K562 (cell line): ENCODE measurements around the gene TCF25. TPM values are rescaled to one million over a fixed set of nuclear protein-coding genes. Genes with fewer than 3 reads are reported as not detected.

Source experiments
- BRF1 ChIP-seq: IDR thresholded peaks from 3 replicates; pipeline ENCODE4 v1.6.1; 2011; ENCODE audit warnings: borderline replicate concordance, mild to moderate bottlenecking; ENCODE audit not compliant: insufficient read length; ENCODE audit errors: extremely low read depth
- CGGBP1 ChIP-seq: fragments of 250-450 bp; sonication (Bioruptor Pico); IDR thresholded peaks from 2 replicates; pipeline ENCODE4 v1.9.0; 2021; ENCODE audit warnings: mild to moderate bottlenecking
- CREM ChIP-seq: IDR thresholded peaks from 2 replicates; pipeline ENCODE4 v1.6.1; 2014; ENCODE audit warnings: antibody characterized with exemption, low read depth
- CTCF ChIP-seq, 3 experiments: IDR thresholded peaks in 2 of 3; conservative IDR thresholded peaks in 1 of 3; 2 replicates each; pipeline ENCODE4 v1.5.1; 2011 to 2012; ENCODE audit warnings: low read length in 3 of 3, mild to moderate bottlenecking in 3 of 3, control low read depth in 2 of 3, improper control_type of control experiment in 1 of 3, inconsistent platforms in 1 of 3, low read depth in 1 of 3, mixed read lengths in 1 of 3, moderate library complexity in 1 of 3; ENCODE audit not compliant: insufficient read depth in 2 of 3
- DACH1 ChIP-seq: fragments of 450-650 bp; IDR thresholded peaks from 2 replicates; pipeline ENCODE4 v1.6.1; 2018; ENCODE audit not compliant: partially characterized antibody
- ESRRB ChIP-seq: fragments of 250-450 bp; sonication (Bioruptor Pico); IDR thresholded peaks from 2 replicates; pipeline ENCODE4 v1.5.0; 2020; ENCODE audit warnings: mild to moderate bottlenecking, moderate library complexity, borderline replicate concordance
- FIP1L1 ChIP-seq: fragments of 200-400 bp; formaldehyde crosslinking; IDR thresholded peaks from 2 replicates; pipeline ENCODE4 v1.6.1; 2018; ENCODE audit warnings: mild to moderate bottlenecking, low read depth, low read length; ENCODE audit not compliant: poor library complexity, severe bottlenecking
- FOS ChIP-seq: IDR thresholded peaks from 3 replicates; pipeline ENCODE4 v1.6.1; 2011; ENCODE audit not compliant: insufficient read length; ENCODE audit errors: extremely low read depth
- FOXP1 ChIP-seq: sonication (generic); formaldehyde crosslinking; IDR thresholded peaks from 2 replicates; pipeline ENCODE4 v1.8.0; 2022; ENCODE audit warnings: mild to moderate bottlenecking, missing genetic modification reagents
- KDM5B ChIP-seq: fragments of 200-600 bp; sonication (generic); IDR thresholded peaks from 2 replicates; pipeline ENCODE4 v1.6.1; 2012; ENCODE audit warnings: low read depth, mild to moderate bottlenecking, moderate library complexity, low read length, control low read depth, inconsistent platforms; ENCODE audit not compliant: insufficient replicate concordance
- MCM5 ChIP-seq: fragments of 450-650 bp; IDR thresholded peaks from 2 replicates; pipeline ENCODE4 v1.6.1; 2016; ENCODE audit warnings: low read depth
- MEIS2 ChIP-seq: fragments of 450-650 bp; IDR thresholded peaks from 2 replicates; pipeline ENCODE4 v1.6.1; 2014; ENCODE audit warnings: mild to moderate bottlenecking; ENCODE audit not compliant: partially characterized antibody
- MYNN ChIP-seq, 2 experiments: sonication (generic); formaldehyde crosslinking in 1 of 2; IDR thresholded peaks; 2 replicates each; pipeline versions ENCODE4 v1.5.0 to v1.6.1; 2016 to 2020; ENCODE audit warnings: antibody characterized with exemption in 1 of 2, missing genetic modification reagents in 1 of 2
- PREB ChIP-seq: sonication (generic); formaldehyde crosslinking; IDR thresholded peaks from 2 replicates; pipeline ENCODE4 v1.8.1; 2023; ENCODE audit warnings: mild to moderate bottlenecking, missing genetic modification reagents
- PRMT5 ChIP-seq: sonication (generic); formaldehyde crosslinking; IDR thresholded peaks from 2 replicates; pipeline ENCODE4 v1.5.0; 2020; ENCODE audit warnings: missing genetic modification reagents
- SIX5 ChIP-seq, 2 experiments: IDR thresholded peaks; 2 replicates each; pipeline ENCODE4 v1.6.1; 2011; ENCODE audit warnings: low read length in 2 of 2, borderline replicate concordance in 1 of 2, low read depth in 1 of 2, mild to moderate bottlenecking in 1 of 2, moderate library complexity in 1 of 2; ENCODE audit not compliant: insufficient read depth in 1 of 2
- SMC3 ChIP-seq: conservative IDR thresholded peaks from 2 replicates; pipeline ENCODE4 v1.6.1; 2011; ENCODE audit warnings: low read depth, low read length, improper control_type of control experiment; ENCODE audit not compliant: insufficient read depth
- TFAM ChIP-seq: fragments of 250-450 bp; sonication (Bioruptor Pico); conservative IDR thresholded peaks from 2 replicates; pipeline ENCODE4 v1.5.0; 2021; ENCODE audit warnings: mild to moderate bottlenecking, moderate library complexity
- XRCC3 ChIP-seq: fragments of 450-650 bp; IDR thresholded peaks from 2 replicates; pipeline ENCODE4 v1.6.1; 2017; ENCODE audit warnings: mild to moderate bottlenecking, moderate library complexity
- ZFP36 ChIP-seq: fragments of 150-350 bp; IDR thresholded peaks from 2 replicates; pipeline ENCODE4 v1.6.1; 2018; ENCODE audit warnings: low read length, low read depth; ENCODE audit not compliant: partially characterized antibody
- ZNF134 ChIP-seq: fragments of 250-450 bp; sonication (Bioruptor Pico); conservative IDR thresholded peaks from 2 replicates; pipeline ENCODE4 v1.4.0; 2020
- ZNF239 ChIP-seq: fragments of 250-450 bp; sonication (Bioruptor Pico); IDR thresholded peaks from 2 replicates; pipeline ENCODE4 v1.4.0; 2020; ENCODE audit warnings: mild to moderate bottlenecking
- ZNF431 ChIP-seq: sonication (generic); formaldehyde crosslinking; IDR thresholded peaks from 2 replicates; pipeline ENCODE4 v1.8.0; 2022; ENCODE audit warnings: mild to moderate bottlenecking, missing genetic modification reagents
- ZNF76 ChIP-seq: fragments of 250-450 bp; sonication (Bioruptor Pico); IDR thresholded peaks from 2 replicates; pipeline ENCODE4 v1.4.0; 2020; ENCODE audit warnings: mild to moderate bottlenecking, moderate library complexity, borderline replicate concordance
- polyA plus RNA-seq, 8 experiments: library from polyadenylated mRNA; depleted of rRNA in 4 of 8; stranded (reverse) in 5 of 8; unstranded in 3 of 8; fragments of >200 nt; fragmentation: Nextera tagmentation in 2 of 8; fragmentation: Illumina TruSeq in 1 of 8; extraction: Ambion mirVana in 2 of 8; extraction: Trizol in 1 of 8; gene quantifications; 2 replicates each; pipeline versions ENCODE4 v1.2.1 to v1.2.3, GENCODE V29; 2011 to 2014; ENCODE audit warnings: inconsistent platforms in 1 of 8, missing spikeins in 1 of 8
- total RNA-seq, 7 experiments: library from RNA; depleted of rRNA in 6 of 7; stranded (reverse); fragments of >200 nt in 6 of 7; fragmentation: Illumina TruSeq in 2 of 7; extraction: Trizol in 2 of 7; gene quantifications; 2 replicates each; pipeline versions ENCODE4 v1.2.1 to v1.2.3, GENCODE V29; 2011 to 2021; ENCODE audit warnings: low replicate concordance in 1 of 7
- TF ChIP-seq, protein P1 (sequence below): fragments of 200-800 bp; sonication (Bioruptor generic); IDR thresholded peaks from 2 replicates; pipeline ENCODE4 v1.6.1; 2017; ENCODE audit warnings: missing genetic modification characterization, missing compliant biosample characterization

Gene TCF25
- total and polyA plus RNA-seq, 9 of the 15 experiments (the other 6 are each of a cell fraction or from before 2014, with no cell fraction given), result 9.0 to 154 (median 83.8) TPM

DNA sequence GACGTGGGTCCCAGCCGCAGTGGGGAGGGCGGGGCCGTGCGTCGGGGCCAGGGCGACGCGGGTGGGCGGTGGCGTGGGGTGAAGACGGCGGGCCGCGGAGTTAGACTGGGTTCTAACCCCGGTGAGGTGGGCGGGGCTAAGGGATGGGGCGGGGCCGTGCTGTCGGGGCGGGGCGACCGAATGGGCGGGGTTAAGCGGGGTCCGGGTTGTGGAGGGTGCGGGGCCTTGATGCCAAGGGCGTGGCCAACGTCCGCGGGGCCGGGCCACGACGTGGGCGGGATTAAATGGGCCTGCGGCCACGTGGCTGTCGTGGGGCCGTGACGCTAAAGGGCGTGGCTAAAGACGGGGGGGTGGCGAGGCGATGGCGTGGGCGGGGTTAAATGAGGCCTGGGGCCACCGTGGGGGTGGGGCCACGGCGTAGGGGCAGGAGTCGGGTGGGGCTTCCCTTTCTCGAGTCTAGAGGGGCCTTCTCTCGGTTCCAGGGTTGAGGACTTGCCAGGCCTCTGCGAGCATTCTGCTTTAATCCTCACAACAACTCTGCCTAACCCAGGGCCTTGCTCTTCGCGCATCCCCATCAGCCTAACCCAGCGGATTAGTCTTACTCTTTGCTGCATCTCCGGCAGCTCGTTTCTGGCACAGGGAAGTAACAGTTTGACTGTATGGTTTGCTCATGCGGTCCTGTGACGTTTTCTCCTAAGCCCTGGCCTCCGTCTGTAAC lies 739 bp downstream of the TCF25 start (continued):
- TF ChIP-seq PREB (CRISPR knock-in tag) (no peak), KDM5B (no peak), ZNF239 (CRISPR knock-in tag) (no peak), CGGBP1 (CRISPR knock-in tag) (no peak), ZNF134 (CRISPR knock-in tag) (no peak), ZFP36 (no peak), FIP1L1 (peak; percentile 30), TFAM (CRISPR knock-in tag) (no peak), FOS (no peak), MEIS2 (no peak), CTCF (IDR thresholded peaks at IDR 0.05 in 2 of 3, conservative IDR thresholded peaks at IDR 0.05 in 1 of 3; ENCODE audit: insufficient read depth in 2 of 3, low read depth in 1 of 3, low read length in 3 of 3) (no peak), XRCC3 (no peak), PRMT5 (no peak), ZNF431 (CRISPR knock-in tag) (no peak), BRF1 (no peak), ESRRB (CRISPR knock-in tag) (no peak), CREM (peak; percentile 89), FOXP1 (CRISPR knock-in tag) (no peak), ZNF76 (CRISPR knock-in tag) (no peak), DACH1 (no peak), SIX5 (IDR thresholded peaks at IDR 0.05; ENCODE audit: borderline replicate concordance in 1 of 2, insufficient read depth in 1 of 2, low read depth in 1 of 2, low read length in 2 of 2) (no peak), SMC3 (no peak), MCM5 (no peak), MYNN (IDR thresholded peaks at IDR 0.05) (no peak), MYNN (CRISPR knock-in tag; IDR thresholded peaks at IDR 0.05) (no peak)
- TF ChIP-seq, protein P1, sequence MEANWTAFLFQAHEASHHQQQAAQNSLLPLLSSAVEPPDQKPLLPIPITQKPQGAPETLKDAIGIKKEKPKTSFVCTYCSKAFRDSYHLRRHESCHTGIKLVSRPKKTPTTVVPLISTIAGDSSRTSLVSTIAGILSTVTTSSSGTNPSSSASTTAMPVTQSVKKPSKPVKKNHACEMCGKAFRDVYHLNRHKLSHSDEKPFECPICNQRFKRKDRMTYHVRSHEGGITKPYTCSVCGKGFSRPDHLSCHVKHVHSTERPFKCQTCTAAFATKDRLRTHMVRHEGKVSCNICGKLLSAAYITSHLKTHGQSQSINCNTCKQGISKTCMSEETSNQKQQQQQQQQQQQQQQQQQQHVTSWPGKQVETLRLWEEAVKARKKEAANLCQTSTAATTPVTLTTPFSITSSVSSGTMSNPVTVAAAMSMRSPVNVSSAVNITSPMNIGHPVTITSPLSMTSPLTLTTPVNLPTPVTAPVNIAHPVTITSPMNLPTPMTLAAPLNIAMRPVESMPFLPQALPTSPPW, result peak; percentile 78
